Lower leg skin (tissue), 3 donors: ENCODE results near the gene MAP3K8.

ENCODE experiments used
- CTCF ChIP-seq, 3 donors: fragments of 450-650 bp; IDR thresholded peaks; one replicate each; pipeline ENCODE4 v1.5.1; 2016; ENCODE audit warnings: antibody characterized with exemption in 3 of 3, mild to moderate bottlenecking in 3 of 3, moderate library complexity in 2 of 3
- POLR2A ChIP-seq, 2 donors: fragments of 450-650 bp; IDR thresholded peaks; one replicate each; pipeline ENCODE4 v1.6.1; 2016 to 2017; ENCODE audit warnings: antibody characterized with exemption in 2 of 2, mild to moderate bottlenecking in 1 of 2, moderate library complexity in 1 of 2

GRCh38 chr10:30455816-30456215, 21.8 kb downstream of the MAP3K8 start:
- TF ChIP-seq CTCF (IDR thresholded peaks at IDR 0.05) (no peak), POLR2A (IDR thresholded peaks at IDR 0.05) (no peak)
